NCI-H1417 treated with DMSO at 0.1 percent for 48 hours (cell line): ENCODE measurements around the gene WDR53.
"Not testable (repeated sequence)": the region's sequence is repeated elsewhere in the genome, so short reads cannot be mapped to it uniquely, and the experiment has no call there.

Source experiments
- DNase-seq: peaks from one replicate; lab custom pipeline; 2025; lab: John Stamatoyannopoulos, UW

WDR53 gene

DNA sequence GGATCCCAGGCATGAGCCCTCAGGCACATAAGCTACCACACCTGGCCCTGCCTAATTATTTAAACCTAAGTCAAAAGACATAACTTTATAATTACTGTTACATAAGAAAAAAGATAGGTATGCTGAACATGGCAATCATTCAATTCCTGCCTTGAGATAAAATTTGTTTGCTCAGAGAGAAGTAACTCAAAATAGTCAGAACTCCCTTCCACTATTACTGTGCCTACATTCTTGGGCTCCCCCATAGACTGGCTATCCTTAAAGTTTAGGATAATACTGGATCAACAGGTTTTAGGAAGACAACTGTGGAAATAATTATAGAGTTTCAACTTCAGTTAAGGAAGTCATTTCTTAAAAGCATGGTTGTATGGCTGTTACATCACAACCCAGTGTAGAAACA is 9.9 kb downstream of the WDR53 start:
- DNase-seq = no peak

DNA sequence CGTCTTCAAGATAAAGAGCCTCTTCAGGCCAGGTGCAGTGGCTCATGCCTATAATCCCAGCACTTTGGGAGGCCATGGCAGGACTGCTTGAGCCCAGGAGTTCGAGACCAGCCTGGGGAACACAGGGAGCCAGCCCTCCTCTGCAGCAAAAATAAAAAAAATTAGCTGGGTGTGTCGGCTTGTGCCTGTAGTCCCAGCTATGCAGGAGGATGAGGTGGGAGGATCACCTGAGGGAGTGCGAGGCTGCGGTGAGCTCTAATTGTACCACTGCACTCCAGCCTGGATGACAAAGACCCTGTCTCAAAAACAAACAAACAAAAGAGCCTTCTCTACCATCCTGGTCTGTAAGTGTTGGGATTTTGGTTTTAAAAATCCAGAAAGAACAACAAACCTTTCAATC is 11.1 kb downstream of the WDR53 start:
- DNase-seq = no peak

DNA sequence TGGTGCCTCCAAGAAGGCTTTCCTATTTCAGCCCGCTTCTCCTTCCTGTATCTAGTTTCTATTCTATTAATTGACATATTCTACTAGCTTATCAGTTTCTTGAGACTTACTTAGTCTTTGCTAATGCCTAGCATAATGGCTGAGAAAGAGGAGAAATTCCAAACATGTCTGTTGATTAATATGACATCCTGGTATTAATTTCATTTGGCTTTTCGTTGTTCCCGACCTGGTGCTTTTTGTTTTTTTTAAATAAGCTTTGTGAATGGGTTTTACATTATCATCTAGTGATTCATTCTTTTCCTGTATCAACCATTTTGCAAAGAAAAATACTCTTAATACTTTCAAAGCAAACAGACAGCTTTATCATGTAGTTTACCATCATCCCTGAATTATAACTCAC is 13.1 kb downstream of the WDR53 start:
- DNase-seq = no peak

DNA sequence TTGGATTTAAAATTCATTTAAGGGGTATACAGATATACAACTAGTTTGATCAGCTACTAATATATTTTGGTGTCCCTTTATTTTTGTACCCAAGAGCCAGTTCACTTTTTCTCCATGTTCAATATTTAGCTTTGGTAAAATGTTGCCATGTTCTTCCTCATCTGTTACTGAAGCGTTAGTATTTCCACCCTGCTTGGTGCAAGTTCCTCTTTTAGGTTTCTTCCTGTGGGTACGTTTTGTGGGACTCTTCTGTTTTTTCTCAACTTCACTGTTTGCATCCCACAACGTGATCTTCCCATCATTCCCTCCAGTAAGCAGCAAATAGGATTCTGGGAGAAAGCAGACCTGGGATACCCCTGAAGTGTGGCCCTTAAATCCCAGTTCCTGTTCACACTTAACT is 14.1 kb downstream of the WDR53 start:
- no peak for DNase-seq

DNA sequence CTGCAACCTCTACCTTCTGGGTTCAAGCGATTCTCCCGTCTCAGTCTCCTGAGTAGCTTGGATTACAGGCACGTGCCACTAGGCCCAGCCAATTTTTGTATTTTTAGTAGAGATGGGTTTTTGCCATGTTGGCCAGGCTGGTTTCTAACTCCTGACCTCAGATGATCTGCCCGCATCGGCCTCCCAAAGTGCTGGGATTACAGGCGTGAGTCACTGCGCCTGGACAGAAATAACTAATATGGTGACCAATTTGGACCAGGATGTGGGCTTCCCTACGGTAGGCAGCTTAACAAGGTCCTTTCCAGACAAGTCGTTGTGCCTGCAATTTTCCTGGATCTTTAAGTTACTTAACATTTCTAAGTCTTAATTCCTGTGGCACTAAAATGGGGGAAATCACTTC is 14.8 kb downstream of the WDR53 start:
- no peak for DNase-seq

DNA sequence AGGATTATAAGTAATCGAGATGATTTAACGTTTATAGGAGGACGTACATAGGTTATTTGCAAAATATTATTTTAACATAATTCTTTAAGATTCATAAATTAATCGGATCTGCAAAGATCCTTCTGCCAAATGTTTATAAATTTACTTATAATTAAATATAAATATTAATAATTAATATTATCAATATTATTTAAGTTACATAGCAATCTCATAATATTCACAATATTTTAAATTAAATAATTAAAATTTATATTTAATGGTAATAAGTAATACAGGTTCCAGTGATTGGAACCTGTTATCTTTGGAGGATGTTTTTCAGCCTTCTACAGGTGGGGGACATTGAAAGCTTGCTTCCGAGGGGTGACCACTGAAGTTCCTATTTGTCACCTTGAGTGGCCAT is 16.1 kb downstream of the WDR53 start:
- DNase-seq = no peak

DNA sequence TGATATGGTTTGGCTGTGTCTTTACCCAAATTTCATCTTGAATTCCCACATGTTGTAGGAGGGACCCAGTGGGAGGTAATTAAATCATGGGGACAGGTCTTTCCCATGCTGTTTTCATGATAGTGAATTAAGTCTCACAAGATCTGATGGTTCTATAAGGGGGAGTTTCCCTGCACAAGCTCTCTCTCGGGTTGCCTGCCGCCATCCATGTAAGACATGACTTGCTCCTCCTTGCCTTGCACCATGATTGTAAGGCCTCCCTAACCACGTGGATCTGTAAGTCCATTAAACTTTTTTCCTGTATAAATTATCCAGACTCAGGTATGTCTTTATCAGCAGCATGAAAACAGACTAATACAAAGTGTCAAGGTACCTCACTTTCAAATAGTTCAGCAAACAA is 18.2 kb downstream of the WDR53 start:
- DNase-seq = not testable (repeated sequence)

DNA sequence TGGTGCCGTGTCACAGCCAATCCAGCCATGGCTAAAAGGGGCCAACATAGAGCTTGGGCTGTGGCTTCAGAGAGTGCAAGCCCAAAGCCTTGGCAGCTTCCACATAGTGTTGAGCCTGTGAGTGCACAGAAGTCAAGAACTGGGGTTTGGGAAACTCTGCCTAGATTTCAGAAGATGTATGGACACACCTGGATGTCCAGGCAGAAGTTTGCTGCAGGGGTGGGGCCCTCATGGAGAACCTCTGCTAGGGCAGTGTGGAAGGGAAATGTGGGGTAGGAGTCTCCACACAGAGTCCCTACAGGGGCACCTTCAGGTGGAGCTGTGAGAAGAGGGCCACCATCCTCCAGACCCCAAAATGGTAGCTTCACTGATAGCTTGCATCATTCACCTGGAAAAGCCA is 19.0 kb downstream of the WDR53 start:
- not testable (repeated sequence) for DNase-seq

DNA sequence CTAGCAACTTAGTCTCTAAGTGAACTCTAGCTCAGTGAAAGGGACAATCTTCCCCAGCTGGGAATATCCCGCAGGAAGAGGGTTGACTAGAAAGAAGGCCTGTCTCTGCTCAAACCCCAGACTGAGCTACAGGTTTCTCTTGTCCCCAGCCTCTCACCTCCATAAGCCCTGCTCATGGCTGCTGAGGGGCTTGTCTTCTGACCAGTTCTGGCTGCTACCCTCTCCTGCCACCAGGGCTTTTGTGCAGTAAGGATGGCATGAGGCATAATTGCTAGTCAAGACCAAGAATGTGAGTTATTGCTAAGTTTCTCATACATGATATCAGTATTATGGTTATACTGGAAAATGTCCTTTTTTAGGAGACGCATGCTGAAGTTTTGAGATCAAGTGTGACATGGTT is 21.3 kb downstream of the WDR53 start:
- no peak for DNase-seq

DNA sequence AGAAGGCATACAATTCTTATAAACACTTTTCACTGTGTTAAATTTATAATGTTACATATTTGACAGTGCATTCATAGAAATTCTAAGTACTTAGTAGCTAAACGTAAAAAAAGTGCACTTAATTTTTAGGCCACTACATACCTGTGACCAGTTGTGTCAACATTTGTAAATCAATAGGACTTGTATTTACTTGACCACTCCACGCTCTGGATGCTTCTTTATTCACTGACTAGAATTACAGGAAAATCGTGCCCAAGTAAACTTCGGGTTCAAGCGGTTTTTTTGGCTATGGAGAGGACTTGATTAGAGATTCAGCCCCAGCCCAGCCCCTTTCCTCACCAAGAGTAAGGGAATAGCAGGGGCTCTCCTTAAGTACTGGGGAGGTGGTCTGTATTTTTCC is 21.8 kb downstream of the WDR53 start:
- no peak for DNase-seq

DNA sequence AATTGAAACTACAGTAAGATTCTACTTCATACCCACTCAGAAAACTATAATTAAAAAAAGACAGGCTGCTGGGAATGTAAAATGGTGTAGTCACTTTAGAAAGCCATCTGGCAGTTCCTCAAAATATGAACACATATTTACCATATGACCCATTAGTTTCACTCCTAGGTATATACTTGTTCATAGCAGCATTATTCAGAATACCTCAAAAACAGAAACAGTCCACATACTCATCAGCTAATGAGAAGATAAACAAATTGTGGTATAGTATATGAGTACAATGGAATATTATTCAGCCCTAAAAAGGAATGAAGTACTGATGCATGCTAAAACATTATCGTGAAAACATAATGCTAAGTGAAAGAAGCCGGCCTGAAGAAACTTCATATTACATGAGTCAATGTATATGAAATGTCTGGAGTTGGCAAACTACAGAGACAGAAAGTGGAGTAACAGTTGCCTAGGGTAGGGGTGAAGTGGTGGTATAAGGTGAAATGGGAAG is 23.8 kb downstream of the WDR53 start:
- DNase-seq = no peak

DNA sequence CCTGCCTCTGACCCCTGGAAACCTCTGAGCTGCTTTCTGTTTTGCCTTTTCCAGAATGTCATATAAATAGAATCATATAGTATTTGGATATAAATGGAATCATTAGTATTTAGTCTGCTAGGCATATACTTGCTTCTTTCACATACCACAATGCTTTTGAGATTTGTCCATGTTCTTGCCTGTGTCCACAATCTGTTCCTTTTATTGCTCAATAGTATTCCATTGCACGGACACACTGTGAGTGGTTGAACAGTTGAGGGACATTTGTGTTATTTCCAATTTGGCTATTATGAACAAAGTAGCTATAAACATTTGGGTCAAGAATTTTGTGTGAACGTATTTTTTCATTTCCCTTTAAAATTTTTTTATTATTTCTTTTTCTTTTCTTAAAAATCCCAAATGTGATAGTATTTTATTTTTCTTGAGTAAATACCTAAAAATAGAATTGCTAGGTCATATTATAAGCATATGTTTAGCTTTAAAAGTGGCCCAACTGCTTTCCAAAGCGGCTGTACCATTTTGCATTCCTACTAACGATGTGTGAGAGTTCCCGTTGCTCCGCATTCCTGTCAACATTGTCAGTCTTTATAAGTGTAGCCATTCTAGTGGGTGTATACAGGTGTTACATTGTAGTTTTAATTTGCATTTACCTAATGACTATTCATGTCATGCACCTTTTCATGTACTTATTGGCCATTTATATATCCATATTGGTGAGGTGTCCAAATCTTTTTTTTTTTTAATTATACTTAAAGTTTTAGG is 26.5 kb downstream of the WDR53 start:
- DNase-seq = no peak

DNA sequence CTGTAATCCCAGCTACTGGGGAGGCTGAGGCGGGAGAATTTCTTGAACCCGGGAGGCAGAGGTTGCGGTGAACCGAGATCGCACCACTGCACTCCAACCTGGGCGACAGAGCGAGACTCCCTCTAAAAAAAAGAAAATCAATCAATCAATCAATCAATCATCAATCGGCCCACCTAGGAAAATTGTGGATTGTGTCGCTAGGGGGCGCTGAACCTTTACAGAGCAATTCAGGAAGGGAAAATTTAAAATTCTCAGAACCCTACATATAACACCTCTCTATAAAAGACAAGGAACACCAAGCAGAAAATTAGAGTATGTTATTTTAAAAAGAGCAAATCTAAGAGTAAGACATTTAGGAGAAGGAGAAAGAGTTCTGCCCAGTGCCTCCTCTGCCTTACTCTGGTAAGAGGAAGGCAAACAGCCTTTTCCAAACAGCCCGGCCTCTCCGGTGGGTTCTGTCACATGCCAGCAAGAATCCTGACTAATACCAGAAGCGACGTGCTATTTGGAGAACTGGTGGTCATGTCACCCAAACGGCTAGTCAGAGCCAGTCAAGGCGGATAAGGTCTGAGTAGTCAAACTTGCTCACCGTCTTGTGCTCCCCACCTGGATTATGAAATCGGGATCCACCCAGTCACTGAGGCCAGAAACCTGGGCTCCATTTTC is 30.9 kb downstream of the WDR53 start:
- no peak for DNase-seq

DNA sequence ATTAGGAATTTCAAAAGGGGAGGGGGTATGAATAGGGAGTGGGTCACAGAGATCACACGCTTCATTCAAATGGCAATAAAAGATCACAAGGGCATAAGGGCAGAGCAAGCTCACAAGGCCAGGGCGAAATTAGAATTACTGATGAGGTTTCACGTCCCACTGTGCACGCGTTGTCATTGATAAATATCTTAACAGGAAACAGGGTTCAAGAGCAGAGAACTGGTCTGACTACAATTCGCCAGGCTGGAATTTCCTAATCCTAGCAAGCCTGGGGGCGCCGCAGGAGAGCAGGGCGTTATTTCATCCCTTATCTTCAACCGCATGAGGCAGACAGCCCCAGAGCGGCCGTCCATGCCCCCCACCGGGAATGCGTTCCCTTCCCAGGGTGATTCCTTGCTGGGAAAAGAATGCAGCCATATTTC is 35.1 kb downstream of the WDR53 start:
- DNase-seq = no peak

DNA sequence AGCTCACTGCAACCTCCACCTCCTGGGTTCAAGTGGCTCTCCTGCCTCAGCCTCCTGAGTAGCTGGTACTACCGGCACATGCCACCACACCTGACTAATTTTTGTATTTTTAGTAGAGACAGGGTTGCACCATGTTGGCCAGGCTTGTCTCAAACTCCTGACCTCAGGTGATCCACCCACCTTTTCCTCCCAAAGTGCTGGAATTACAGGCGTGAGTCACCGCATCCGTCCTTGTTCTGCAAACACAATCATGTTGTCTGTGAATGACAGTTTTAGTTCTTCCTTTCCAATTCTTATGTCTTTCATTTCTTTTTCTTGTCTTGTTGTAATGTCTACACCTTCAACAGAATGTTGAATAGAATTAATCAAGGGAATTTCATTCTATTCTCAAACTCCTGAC is 36.9 kb downstream of the WDR53 start:
- DNase-seq = no peak

DNA sequence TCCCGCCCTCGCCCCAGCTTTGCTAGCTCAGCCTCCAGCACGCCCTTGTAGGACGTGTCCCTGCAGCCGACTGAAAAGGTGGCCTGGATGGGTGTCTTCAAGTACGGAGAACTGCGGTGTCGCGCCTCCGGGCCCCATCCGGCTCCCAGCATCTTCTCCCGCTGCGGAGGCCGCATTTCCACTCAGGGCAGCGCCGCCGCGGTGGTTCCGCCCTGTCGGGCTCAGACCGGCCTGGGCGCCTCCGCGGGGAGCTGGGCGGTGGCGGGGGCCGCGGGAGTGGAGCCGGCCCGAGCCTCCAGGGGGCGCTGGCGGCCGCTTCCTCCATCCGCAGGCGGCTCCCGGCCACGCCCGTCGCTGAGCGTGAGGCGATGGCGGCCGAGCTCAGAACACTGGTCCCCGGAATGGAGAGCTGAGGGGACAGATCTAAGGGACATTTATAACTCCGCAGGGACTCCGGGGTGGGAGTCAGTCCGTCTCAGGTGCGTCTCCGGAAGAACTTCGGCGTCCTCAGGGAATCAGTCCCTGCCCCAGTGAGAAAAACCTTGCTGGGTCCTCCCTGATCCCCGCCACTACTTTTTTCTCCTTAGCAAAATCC is 39.6 kb downstream of the WDR53 start:
- no peak for DNase-seq

DNA sequence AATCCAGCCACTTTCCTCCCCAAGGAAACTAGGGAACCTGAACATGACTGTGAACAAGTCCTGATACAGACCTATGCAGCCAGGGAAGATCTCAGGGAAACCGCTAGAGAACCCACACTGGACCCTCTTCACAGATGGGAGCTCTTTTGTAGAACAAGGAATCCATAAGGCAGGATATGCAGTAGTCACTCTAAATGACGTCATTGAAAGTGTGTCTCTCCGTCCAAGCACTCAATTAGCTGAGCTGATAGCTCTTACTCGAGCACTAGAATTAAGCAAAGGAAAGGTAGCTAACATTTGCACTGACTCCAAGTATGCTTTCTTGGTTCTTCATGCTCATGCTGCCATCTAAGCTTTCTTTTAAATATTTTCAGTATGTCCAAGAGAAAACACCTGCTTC is 43.2 kb downstream of the WDR53 start:
- DNase-seq = no peak

DNA sequence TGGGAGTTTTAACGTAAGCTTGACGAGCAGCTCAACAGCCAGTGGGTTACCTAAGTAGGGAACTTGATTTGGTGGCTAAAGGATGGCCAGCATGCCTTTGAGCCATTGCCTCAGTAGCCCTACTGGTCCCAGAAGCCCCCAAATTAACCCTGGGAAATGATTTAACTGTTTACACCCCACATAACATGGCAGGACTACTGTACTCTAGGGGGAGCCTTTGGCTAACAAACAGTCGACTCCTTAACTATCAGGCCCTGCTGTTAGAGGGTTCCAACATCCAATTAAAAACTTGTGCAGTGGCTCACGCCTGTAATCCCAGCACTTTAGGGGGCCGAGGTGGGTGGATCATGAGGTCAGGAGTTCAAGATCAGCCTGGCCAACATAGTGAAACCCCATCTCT is 43.8 kb downstream of the WDR53 start:
- no peak for DNase-seq

DNA sequence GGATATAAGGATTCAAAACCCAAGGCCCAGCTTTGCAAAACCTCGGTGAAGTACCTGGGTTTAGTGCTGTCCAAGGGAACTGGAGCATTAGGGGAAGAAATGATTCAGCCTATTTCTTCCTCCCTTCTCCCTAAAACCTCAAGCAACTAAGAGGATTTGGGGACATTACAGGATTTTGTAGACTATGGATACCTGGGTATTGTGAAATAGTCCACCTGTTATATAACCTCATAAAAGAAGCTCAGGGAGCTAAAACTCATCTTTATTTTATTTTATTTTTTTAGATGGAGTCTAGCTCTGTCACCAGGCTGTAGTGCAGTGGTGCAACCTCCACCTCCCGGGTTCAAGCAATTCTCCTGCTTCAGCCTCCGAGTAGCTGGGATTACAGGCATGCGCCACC is 44.5 kb downstream of the WDR53 start:
- no peak for DNase-seq

DNA sequence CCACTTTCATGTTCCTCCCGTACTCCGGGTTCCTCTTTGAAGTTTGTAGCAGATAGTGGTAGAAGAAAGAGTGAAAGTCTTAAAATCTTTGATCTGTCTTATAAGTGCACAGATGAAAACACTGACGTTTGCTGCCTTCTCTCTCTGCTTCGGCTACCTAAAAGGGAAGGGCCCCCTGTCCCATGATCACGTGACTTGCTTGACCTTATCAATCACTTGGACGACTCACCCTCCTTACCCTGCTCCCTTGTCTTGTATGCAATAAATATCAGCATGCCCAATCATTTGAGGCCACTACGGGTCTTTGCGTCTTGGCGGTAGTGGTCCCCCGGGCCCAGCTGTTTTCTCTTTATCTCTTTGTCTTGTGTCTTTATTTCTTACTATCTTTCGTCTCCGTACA is 47.1 kb downstream of the WDR53 start:
- DNase-seq = not testable (repeated sequence)

DNA sequence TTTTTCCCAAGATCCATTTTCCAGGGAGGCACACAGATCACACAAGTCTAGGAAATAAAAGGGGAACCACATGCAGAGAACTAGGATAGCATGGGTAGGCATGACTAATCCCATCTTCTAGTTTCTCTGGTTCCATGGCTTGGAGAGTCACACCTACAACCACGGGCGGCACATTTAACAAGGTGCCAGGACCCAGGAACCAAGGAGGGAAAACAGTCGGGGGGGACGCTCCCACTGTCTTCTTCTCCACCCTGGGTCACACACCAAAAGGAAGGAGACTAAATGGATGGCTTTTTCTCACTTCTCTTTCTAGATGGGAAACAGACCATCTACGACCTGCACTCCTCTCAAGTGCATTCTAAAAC is 48.7 kb downstream of the WDR53 start:
- no peak for DNase-seq

DNA sequence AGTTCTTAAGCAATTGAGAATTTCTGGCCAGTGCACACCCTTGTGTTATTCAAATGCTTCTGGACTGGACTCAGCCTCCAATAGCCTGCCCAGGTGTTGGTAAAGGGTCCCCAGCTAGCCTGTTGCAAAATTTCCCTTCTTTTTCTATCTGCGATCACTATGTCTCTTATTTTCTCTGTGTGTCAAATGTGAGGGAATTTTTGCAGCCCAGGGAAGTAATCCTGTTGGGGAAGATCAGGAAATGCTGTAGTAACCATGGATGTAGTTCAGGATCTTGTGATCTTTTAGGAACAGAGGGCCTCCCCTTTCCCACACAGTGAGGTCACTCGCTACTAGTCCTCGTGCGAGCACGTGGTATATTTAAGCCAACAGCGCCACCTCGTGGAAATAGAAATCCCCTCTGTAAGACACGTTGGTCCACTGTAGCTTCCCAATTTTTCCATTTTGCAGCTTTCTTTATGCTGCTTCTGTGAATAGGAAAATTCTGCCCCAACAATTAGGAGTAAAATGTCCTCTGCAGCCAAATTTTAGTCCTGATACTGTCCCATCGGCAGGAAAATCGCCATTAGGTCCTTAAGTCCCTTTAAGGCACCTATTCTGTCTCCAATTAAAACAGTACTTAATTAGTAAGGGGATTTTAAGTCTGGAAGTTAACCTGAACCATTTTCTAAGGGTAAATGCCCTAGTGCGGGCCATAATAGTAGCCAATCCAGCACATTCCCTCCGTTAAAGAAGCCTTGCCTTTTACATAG is 49.2 kb downstream of the WDR53 start:
- no peak for DNase-seq

DNA sequence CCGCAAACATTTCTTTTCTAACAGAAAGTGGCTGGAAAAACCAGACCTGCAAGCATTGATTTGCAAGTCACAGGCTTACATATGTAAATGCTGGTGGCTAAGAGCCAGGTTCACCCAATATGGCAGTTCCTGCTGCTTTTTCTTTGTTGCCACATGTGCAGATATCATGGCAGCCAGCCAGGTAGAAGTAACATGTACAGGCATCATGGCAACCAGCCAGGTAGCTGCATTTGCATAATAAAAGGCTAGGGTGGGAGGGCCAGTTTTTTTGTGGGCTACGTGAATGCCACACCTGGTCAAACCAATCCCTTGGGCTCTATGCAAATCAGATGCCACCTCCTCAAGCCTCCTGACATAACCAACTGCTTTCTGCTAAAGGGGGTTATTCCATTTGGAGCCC is 50.4 kb downstream of the WDR53 start:
- no peak for DNase-seq
